Measurements from ENCODE around the gene RELN.
A peak's percentile ranks its signal among the peaks of the same experiment; 100 is the strongest.

RELN gene

GRCh38 chr7:103666326-103666725 lies 323.1 kb downstream of the RELN start:
- no peak for DNase-seq

GRCh38 chr7:103664577-103664976 lies 324.9 kb downstream of the RELN start:
- no peak for DNase-seq

- peak; percentile 43 for DNase-seq
Observed at GRCh38 chr7:103660455-103661371, 328.7 kb downstream of the RELN start.

- DNase-seq = no peak
Observed at GRCh38 chr7:103658055-103659005, 331.1 kb downstream of the RELN start.

- no peak for DNase-seq
Observed at GRCh38 chr7:103657474-103657894, 332.0 kb downstream of the RELN start.

GRCh38 chr7:103656221-103656620 lies 333.2 kb downstream of the RELN start:
- no peak for DNase-seq

GRCh38 chr7:103651593-103652377 lies 337.7 kb downstream of the RELN start:
- no peak for DNase-seq

- no peak for DNase-seq
Observed at GRCh38 chr7:103649052-103649451, 340.4 kb downstream of the RELN start.

- DNase-seq = no peak
Observed at GRCh38 chr7:103648135-103648534, 341.3 kb downstream of the RELN start.

- DNase-seq = no peak
Observed at GRCh38 chr7:103644319-103644718, 345.1 kb downstream of the RELN start.

- peak; percentile 79 for DNase-seq
Observed at GRCh38 chr7:103640031-103640779, 349.3 kb downstream of the RELN start.

GRCh38 chr7:103637726-103638125 lies 351.7 kb downstream of the RELN start:
- DNase-seq = no peak

- peak; percentile 96 for DNase-seq
Observed at GRCh38 chr7:103637094-103637493, 352.4 kb downstream of the RELN start.

- no peak for DNase-seq
Observed at GRCh38 chr7:103636153-103636552, 353.3 kb downstream of the RELN start.

- DNase-seq = peak; percentile 60
Observed at GRCh38 chr7:103632972-103633371, 356.5 kb downstream of the RELN start.

GRCh38 chr7:103632005-103632639 lies 357.3 kb downstream of the RELN start:
- DNase-seq = no peak

GRCh38 chr7:103630318-103630717 lies 359.1 kb downstream of the RELN start:
- peak; percentile 36 for DNase-seq

- no peak for DNase-seq
Observed at GRCh38 chr7:103628742-103629141, 360.7 kb downstream of the RELN start.

GRCh38 chr7:103626776-103627175 lies 362.7 kb downstream of the RELN start:
- peak; percentile 69 for DNase-seq

- DNase-seq = peak; percentile 56
Observed at GRCh38 chr7:103622274-103622673, 367.2 kb downstream of the RELN start.

Data from fibroblast of upper back skin (primary cell).